ENCODE measurements around the gene OR7A5. TPM values are rescaled to one million over a fixed set of nuclear protein-coding genes. Genes with fewer than 3 reads are reported as not detected.

OR7A5 gene
- total RNA-seq, result not detected in 2 replicates

DNA sequence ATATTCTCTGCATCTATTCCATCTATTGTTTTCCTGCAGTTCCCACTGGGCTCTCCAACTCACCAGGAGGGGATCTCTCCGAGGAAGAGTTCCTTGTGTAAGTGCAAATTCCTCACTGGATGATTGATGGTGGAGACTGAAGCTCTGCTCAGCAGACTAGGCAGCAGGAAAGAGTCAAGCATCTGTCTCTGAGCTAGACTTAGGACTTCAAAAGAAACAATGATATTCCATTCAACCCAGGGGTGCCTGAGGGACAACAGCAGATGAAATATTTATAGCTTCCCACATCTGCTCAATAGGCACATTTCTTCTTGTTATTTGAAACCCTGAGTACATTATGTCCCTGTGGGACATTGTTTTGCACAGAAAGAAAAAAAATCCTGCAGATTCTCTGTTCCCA is at the start of gene OR7A5, which contains the start of gene OR7C1:
OR7A5 (minus strand) TSS at position 175 of the 400 bp plus-strand sequence. CDS start 6,944 bp downstream, outside the sequence.
OR7C1 (minus strand) TSS at position 175 of the 400 bp plus-strand sequence. CDS start 35,049 bp downstream, outside the sequence.

DNA sequence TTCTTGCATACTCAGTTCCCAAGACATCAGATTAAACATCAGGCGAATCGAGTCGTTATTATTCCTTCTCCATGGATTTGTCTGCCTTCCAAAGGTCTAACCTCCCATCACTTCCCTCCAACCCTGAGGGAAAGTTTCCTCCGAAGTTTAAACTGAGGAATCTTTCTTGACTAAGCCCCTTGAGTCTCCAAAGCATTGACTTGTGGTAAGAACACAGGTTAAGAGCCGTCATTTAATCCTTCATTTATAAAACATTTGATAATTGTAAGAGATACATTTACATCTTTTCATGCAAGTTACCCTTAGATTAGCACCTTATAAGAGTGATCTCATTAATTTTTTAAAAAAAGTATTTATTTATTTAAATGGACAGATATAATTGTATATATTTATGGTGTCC is 13.8 kb upstream of the OR7A5 start, which contains the start of gene OR7A10:
OR7A10 (minus strand) TSS at position 101 of the 400 bp plus-strand sequence. CDS start 7,045 bp downstream, outside the sequence.

DNA sequence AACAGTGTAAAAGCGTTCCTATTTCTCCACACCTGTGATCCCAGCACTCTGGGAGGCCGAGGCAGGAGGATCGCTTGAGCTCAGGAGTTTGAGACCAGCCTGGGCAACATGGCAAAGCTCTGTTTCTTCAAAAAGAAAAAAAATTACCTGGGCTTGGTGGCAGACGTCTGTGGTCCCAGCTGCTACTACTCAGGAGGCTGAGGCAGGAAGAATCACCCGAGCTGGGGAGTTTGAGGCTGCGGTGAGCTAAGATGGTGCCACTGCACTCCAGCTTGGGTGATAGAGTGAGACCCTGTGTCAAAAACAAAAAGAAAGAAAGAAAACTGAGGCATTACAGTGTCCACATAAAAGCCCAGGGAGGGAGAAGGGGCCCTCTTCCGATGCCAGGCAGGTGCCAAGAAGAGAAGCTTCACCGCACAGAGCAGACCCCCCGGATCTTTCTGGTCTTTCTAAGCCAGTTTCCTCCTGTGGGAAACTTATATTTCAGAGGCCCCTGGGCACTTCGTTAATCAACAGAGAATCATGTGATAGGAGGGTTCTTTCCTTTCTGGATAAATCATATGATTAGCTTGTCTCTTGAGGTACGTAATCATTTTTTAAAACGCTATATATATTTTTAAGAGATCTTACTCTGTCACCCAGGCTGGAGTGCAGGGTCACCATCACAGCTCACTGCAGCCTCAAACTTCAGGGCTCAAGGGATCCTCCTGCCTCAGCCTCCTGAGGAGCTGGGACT is 56.7 kb downstream of the OR7A5 start, which contains the start of gene ADGRE2:
ADGRE2 (minus strand) TSS at position 451 of the 736 bp plus-strand sequence. CDS start 1,804 bp downstream, outside the sequence.

Other genes starting within 250 kb of the OR7A5 start
- gene ADGRE3, start 160.3 kb downstream of the OR7A5 start, total RNA-seq, result not detected in 2 replicates
- gene ZNF333, start 145.1 kb downstream of the OR7A5 start, total RNA-seq, result 11.7 and 23.4 TPM in 2 replicates
- gene ADGRE2, start 56.6 kb downstream of the OR7A5 start, total RNA-seq, result not detected in 2 replicates
- not detected in 2 replicates for gene OR7C1, start within 50 bp of the OR7A5 start, total RNA-seq
- not detected in 2 replicates for gene OR7A10, start 13.7 kb upstream of the OR7A5 start, total RNA-seq
- not detected in 2 replicates for gene OR7A17, start 50.9 kb upstream of the OR7A5 start, total RNA-seq
- gene OR7C2, start 106.3 kb upstream of the OR7A5 start, total RNA-seq, result not detected in 2 replicates
- gene SLC1A6, start 144.7 kb upstream of the OR7A5 start, total RNA-seq, result not detected in 2 replicates
- gene CASP14, start 214.3 kb upstream of the OR7A5 start, total RNA-seq, result not detected in 2 replicates
- not detected in 2 replicates for gene OR1I1, start 247.0 kb upstream of the OR7A5 start, total RNA-seq

All from epithelial cell of umbilical artery (primary cell).